GM18861 (cell line): ENCODE data around the gene GRIK5.
A peak's percentile ranks its signal among the peaks of the same experiment; 100 is the strongest.
"Not testable (repeated sequence)": the region's sequence is repeated elsewhere in the genome, so short reads cannot be mapped to it uniquely, and the experiment has no call there.

ENCODE experiments used
- ATAC-seq: cut with Tn5 transposase; IDR thresholded peaks from one replicate; pipeline ENCODE4 v1.9.1; 2021; ENCODE audit not compliant: unreplicated experiment

Gene GRIK5, protein sequence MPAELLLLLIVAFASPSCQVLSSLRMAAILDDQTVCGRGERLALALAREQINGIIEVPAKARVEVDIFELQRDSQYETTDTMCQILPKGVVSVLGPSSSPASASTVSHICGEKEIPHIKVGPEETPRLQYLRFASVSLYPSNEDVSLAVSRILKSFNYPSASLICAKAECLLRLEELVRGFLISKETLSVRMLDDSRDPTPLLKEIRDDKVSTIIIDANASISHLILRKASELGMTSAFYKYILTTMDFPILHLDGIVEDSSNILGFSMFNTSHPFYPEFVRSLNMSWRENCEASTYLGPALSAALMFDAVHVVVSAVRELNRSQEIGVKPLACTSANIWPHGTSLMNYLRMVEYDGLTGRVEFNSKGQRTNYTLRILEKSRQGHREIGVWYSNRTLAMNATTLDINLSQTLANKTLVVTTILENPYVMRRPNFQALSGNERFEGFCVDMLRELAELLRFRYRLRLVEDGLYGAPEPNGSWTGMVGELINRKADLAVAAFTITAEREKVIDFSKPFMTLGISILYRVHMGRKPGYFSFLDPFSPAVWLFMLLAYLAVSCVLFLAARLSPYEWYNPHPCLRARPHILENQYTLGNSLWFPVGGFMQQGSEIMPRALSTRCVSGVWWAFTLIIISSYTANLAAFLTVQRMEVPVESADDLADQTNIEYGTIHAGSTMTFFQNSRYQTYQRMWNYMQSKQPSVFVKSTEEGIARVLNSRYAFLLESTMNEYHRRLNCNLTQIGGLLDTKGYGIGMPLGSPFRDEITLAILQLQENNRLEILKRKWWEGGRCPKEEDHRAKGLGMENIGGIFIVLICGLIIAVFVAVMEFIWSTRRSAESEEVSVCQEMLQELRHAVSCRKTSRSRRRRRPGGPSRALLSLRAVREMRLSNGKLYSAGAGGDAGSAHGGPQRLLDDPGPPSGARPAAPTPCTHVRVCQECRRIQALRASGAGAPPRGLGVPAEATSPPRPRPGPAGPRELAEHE

DNA sequence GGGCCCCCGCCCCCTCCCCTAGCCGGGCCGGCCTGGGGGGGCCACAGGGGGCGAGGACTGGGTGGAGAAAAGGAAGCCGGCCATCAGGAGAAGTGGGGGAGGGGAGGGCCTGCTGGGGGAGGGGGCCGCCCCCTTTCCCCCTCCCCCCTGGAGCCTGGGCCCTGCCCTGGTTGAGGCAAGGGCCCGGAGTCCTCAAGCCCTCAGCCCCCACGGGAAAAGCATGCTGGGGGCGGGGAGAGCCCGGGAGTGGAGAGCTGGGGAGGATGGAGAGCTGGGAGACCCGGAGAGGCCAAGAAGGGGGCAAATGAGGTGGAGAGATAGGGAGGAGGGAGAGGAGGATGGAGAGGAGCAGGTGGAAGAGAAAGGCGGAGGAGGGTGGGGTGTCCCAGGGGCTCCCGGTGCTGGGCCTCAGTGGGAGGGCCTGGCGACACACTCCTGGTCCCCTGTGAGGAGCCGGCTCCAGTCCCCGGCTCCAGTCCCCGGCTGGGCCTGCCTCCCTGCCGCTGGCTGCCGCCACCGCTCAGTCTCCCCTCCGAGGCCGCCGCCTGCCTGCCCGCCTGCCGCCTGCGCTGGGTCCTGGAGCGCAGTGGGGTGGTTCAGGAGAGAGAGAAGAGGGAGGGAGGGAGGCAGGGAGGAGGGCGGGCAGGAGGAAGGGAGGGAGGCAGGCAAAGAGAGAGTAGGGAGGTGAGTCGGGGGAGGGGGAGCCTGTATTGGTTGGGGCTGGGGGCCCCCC is at the start of gene GRIK5:
TSS of gene GRIK5 (minus strand) at position 588 of the 733 bp plus-strand sequence. CDS start 4,436 bp downstream, outside the sequence.
- ATAC-seq = no peak

DNA sequence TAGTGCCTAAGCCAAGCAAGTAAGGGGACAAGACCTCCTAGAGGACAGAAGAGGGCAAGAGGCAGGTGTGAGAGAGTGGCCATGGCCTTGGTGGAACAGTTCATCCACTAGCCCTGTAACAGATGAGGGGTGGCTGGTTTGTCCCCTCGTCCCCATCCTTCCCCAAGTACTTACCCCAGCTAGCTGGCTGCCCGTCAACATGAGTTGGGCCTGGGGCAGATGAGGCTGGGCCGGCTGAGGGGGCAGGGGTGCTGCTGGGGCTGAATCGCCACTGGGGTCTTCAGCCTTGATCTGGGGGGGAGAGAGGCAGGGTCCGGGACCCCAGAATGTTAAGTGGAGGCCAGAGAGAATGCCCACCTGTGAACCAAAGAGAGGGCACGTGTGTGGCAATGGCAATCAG is 47.1 kb upstream of the GRIK5 start:
- ATAC-seq = no peak

DNA sequence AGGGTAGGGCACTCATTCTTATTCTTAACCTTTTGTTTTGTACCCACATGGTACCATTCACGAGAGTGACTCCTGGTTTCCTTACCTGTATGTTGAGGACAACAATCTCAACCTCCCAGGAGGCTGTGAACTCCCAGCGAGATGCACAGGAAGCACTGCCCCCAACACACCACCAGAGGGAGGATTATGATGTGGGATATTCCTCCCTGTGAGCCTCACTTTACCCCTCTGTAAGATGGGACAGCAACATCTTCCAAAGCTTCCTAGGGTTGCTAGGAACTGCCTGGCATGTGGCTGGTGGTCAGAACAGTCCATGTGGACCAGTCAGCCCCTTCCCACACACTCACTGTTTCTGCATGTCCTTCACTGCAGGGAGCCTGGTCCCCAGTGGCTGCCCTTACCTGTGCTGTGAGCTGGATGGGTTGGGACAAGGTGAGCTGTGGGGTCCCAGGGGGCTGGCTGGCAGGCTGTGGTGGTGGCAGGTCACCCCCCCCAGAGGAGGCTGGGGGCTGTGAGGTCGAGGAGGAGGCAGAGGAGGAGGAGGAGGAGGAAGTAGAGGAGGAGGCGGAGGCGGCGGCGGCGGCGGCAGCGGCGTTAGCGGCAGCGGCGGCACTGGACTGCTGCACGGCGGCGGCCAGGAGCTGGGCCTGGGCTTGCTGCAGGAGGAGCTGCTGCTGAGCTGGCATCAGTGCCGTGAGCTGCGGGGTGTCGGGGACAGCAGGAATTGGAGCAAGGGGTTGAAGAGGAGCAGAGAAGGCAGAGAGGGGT is 46.5 kb upstream of the GRIK5 start:
- no peak for ATAC-seq

DNA sequence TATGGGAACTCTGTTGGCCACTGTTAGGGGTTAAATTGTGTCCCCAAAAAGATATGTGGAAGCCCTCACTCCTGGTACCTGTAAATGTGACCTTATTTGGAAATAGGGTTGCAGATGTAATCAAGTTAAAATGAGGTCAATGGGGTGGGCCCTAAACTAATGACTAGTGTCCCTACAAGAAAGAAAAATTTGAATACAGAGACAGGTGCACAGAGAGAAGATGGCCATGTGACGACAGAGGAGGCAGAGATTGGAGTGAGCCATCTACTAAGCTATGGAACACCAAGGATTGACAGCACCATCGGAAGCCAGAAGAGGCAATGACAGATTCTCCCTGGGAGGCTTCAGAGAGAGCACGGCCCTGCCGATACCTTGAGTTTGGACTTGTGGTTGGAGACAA is 45.7 kb upstream of the GRIK5 start:
- ATAC-seq = no peak

DNA sequence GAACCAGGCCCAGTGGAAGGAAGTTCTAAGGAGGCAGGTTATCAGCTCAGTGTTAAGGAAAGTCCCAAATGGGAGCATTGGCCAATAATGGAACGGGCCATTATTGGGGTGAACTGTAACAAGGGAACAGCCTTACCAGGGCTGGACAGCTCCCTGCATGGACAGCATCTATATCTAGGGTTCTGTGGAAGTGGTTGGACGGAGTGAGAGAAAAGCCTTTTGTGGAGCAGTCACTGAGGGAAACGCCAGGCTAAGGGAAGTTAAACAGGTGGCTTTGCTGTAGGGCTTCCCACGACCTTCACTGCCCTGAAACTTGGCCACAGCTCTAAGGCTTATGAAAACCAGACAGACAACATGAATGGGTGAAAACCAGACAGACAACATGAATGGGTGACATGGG is 45.2 kb upstream of the GRIK5 start:
- no peak for ATAC-seq

DNA sequence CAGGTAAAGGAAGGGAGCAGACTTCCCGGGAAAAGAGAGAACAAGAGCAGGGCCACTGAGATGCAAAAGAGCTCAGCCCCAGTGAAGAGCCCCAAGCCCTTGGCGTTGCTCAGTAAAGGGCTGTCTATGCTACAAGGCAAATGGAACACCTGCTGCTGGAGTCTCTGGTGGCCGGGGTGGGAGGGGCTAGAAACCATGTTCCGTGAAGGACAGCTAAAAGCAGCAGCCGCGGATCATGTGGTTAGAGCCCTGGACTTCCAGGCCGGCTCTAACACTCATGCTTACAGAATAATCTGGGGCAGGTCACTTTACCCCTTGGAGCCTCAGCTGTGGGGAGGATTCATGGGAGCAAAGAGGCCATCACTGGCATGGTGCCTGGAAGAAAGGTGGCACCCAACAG is 44.4 kb upstream of the GRIK5 start:
- peak; percentile 45 for ATAC-seq

DNA sequence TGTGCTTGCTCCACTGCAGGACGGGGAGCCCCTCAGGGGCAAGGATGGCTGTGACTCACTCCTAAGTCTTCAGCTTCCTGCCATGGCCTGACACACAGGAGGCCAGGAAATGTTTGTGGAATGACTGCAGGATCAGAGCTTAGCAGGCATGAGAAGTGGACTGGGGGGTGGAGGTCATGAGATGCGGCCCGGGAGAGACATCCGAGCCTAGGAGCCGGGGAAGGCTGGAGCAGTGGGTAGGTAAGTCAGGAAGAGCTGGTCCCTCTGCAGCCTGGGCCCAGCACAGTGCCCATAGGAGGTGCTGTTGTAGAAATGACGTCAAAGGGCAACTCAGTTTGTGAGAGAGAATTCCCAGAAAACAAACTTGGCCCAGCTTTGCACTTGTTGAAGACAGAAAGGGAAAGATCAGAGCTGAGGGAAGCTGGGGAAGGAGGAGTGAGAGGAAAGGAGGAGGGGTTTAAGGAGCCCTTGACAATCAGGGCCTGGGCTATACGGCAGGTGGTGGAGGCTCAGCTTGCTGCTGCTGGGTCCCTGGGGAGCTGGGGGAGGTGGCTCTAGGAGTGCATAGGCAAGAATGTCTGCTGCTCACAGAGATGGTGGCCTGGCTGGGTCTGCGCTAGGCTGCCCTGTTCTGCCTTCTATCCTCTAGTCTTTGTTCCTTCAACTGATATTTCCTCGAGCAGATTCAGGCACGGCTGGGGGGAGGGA is 43.8 kb upstream of the GRIK5 start:
- ATAC-seq = peak; percentile 38

DNA sequence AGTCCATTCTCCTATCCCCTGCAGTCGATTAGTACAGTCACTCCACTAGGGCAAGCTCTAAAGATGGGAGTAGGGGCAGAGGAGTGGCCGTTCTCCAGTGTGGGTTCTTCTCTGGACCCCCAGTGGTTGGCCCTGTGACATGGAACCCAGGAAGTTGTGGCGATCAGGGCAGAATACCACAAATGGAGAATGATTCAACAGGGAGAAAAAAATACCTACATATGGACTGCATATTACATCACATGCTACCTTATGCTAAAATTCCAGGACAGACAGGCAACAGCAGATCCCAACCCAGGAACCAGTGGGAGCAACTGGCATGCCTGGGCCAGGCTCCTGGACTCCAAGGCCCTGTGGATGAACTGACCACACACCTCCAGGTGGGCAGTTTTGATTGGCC is 41.8 kb upstream of the GRIK5 start:
- no peak for ATAC-seq

DNA sequence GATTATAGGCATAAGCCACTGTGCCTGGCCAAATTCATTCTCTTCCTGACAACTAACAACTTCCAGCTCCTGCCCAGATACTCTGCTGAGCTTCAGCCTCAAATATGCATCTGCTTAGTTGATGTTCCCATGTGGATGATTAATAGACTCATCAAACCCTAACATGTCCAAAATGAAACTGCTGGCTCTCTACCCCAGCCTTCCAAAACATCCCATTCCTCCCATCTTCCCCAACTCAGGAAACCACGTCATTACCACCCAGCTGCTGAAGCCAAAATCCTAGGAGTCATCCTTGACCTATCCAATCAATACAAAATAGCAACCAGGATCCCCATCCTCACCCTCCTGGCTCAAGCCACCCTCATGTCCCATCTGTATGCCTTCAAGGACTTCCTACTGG is 41.4 kb upstream of the GRIK5 start:
- ATAC-seq = no peak

DNA sequence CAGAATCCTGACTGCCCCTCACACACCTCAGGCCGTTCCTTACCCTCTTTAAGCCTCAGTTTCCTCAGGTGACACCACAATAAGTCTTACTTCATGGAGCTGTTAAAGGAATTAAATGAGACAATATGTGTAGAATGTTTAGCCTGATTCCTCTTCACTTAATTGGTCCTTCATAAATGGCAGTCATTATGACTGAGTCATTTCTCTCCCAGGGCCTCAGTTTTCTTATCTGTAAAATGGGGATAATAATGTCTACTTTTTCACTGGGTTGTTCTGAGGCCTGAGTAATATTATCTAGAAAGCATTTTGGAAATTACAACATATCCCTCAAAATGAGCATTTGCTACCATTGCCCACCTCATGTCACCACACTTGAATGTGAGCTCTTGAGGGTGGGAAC is 40.7 kb upstream of the GRIK5 start:
- ATAC-seq = no peak

DNA sequence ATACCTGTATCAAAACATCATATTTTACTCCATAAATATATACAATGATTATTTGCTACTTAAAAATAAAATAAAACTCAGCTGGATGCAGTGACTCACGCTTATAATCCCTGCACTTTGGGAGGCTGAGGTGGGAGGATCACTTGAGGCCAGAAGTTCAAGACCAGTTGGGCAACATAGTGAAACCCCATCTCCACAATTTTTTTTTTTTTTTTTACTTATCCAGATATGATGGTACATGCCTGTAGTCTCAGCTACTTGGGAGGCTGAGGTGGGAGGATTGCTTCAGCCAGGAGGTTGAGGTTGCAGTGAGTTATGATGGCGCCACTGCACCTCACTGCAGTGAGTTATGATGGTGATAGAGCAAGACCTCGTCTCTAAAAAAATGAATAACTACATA is 39.9 kb upstream of the GRIK5 start:
- no peak for ATAC-seq

DNA sequence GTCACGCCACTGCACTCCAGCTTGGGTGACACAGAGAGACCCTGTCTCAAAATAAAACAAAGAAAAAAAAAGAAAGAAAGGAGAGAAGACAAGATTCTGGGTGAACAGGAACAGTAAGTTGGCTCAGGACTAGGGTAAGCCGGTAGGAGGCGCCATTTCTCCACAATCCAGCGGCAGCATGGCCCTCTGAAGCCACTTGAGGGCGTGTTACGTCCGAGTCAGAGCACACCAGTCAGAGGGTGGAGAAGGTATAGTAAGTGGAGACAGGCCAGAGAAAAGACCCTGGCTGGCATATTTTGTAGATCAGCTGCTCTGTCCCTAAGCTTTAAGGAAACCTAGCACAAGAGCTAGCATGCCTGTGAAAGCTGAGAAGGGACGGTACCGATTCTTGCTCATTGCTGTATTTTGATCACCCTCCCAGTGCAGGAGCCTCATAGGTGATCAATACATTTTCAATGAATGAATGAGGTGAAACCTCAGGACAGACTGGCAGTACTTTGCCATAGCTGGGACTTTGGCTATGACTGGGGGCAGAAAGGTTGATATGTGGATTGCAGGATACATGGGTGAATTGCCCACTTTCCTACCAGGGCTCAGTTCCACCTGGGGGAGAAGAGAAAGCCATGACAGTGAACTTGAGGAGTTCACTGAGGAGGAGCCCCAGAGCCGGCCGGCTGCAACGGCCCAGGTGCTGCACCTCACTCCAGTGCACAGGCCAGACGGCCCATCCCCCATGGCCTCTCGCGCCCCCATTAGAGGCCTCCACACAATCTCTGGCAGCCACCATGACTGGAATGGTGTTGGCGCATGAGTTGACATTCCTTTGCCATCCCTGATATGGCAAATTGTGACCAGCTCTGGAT is 38.8 kb upstream of the GRIK5 start:
- ATAC-seq = peak; percentile 69

DNA sequence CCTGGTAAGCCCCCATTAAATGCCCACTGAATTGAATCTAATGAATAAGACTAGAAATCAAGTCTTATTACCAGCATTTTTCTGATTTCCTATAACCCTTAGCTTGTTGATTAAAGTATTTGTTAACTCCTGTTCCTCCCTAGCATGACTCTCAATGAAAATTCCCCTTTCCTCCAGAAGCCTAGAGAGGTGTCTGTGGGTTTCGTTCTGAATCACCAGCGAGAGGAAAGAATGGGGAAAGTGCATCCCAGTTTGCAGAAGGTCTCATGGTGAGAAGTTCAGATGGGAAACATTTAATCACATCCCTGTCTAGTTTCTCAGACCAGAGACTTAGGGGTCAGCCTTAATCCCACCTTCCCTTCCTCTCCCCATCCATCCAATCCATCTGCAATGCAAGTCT is 35.4 kb upstream of the GRIK5 start:
- no peak for ATAC-seq

DNA sequence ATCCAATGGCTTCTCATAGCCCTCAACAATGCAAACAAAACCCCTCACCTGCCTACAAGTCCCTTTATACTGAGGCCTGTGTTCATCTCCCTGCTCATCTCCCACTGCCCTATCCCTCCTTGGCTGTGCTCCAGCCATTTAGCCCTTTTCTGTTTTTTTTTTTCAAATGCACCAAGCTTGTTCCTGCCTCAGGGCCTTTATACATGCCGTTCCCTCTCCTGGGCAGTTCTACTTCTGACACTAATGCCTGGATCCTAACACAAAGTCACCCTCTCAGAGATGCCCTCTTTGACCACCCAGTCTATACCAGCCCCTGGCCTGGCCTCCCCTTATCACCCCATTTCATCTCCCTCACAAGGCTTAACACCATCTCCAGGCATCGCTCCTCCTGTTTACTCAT is 32.9 kb upstream of the GRIK5 start:
- no peak for ATAC-seq

DNA sequence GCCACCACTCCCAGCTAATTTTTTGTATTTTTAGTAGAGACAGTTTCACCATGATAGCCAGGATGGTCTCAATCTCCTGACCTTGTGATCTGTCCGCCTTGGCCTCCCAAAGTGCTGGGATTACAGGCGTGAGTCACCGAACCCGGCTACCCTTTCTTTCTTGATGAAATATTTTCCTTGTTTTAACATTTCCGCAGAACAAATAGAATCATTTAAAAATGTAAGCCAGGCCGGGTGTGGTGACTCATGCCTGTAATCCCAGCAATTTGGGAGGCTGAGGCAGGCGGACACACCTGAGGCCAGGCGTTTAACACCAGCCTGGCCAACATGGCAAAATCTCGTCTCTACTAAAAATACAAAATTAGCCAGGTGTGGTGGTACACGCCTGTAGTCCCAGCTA is 30.2 kb upstream of the GRIK5 start:
- not testable (repeated sequence) for ATAC-seq

DNA sequence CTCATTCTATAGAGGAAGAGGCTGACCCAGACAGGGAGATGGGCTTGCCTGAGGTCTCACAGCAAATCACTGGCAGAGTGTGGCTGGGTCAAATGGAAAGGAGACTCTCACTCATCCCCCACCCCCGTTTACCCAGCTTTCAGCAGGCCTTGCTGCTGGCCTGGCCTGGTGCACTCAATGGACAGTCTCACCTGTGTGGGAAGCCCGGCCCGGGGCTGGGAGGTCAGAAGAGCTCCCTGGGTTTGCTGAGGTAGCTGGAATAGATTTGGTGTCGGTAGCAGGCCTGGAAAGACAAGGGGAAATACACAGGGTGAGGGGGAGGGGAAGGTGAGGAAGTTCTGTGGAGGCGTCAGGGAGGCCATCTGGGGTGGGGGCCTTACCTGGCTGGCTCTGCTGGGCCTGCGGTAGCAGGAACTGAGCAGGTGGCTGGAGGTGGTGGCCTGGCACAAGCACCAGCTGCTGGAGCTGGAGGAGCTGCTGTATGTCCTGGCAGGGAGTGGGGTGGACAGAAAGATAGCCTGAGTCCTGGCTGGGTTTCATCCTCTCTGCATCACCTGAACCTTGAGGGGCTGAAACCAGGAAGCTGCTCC is 29.4 kb upstream of the GRIK5 start:
- ATAC-seq = no peak

DNA sequence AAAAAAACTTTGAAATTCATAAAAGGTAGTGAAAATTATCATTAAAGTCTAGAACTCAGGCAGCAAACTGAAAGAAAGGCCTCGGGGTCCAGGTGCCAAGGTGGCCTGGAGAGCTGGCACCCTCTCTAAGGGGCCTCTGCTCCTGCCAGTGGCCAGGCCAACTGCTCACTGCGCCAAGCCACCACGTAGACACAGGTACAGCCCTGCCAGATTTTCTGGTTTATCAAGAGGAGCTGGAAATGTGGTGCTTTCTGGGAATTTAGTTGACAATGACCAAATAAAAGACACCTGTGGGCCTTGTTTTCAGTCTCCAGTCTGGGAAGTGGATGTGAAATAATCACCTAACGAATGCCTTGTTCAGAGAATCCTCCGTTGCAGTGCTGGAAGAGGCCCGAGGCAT is 28.8 kb upstream of the GRIK5 start:
- ATAC-seq = no peak

DNA sequence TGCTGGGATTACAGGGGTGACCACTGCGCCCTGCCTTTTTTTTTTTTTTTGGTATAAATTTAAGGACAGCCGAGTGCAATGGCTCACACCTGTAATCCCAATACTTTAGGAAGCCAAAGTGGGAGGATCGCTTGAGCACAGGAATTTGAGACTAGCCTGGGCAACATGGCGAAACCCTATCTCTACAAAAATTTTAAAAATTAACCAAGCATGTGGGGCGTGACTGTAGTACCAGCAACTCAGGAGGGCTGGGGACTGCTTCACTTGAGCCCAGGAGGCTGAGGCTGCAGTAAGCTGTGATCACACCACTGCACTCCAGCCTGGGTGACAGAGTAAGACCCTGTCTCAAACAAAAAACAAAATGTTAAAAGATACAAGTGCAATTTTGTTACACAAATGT is 27.5 kb upstream of the GRIK5 start:
- ATAC-seq = no peak
